Measurements from ENCODE around the gene QRFP.
"Not testable (repeated sequence)": the region's sequence is repeated elsewhere in the genome, so short reads cannot be mapped to it uniquely, and the experiment has no call there.

Gene QRFP

GRCh38 chr9:130870491-130871381, 25.9 kb downstream of the QRFP start:
- DNase-seq, result no peak

- DNase-seq, result no peak
Measured at GRCh38 chr9:130869250-130869649, 27.4 kb downstream of the QRFP start.

GRCh38 chr9:130868230-130868629, 28.4 kb downstream of the QRFP start:
- no peak for DNase-seq

- no peak for DNase-seq
Measured at GRCh38 chr9:130867556-130867955, 29.1 kb downstream of the QRFP start.

- DNase-seq, result peak; percentile 35 to 39
Measured at GRCh38 chr9:130866474-130866965, 30.1 kb downstream of the QRFP start.

GRCh38 chr9:130865921-130866320, 30.7 kb downstream of the QRFP start:
- no peak for DNase-seq

GRCh38 chr9:130864541-130864940, 32.1 kb downstream of the QRFP start:
- no peak for DNase-seq

- DNase-seq, result no peak
Measured at GRCh38 chr9:130862747-130863146, 33.9 kb downstream of the QRFP start.

GRCh38 chr9:130862217-130862616, 34.4 kb downstream of the QRFP start:
- no peak for DNase-seq

- DNase-seq, result no peak
Measured at GRCh38 chr9:130861372-130862180, 35.0 kb downstream of the QRFP start.

- DNase-seq, result no peak
Measured at GRCh38 chr9:130860458-130861316, 35.9 kb downstream of the QRFP start.

GRCh38 chr9:130858739-130859705, 37.6 kb downstream of the QRFP start:
- DNase-seq, result no peak

- no peak for DNase-seq
Measured at GRCh38 chr9:130857864-130858738, 38.5 kb downstream of the QRFP start.

GRCh38 chr9:130856474-130856873, 40.1 kb downstream of the QRFP start:
- no peak for DNase-seq

- no peak for DNase-seq
Measured at GRCh38 chr9:130854835-130855234, 41.8 kb downstream of the QRFP start.

GRCh38 chr9:130854092-130854491, 42.5 kb downstream of the QRFP start:
- DNase-seq, result no peak

- DNase-seq, result no peak
Measured at GRCh38 chr9:130852801-130853200, 43.8 kb downstream of the QRFP start.

- DNase-seq, result no peak
Measured at GRCh38 chr9:130849356-130849755, 47.3 kb downstream of the QRFP start.

- not testable (repeated sequence) for DNase-seq
Measured at GRCh38 chr9:130848514-130848913, 48.1 kb downstream of the QRFP start.

All from NCI-H1930 (cell line).